Measurements from ENCODE around the gene NHSL1.

NHSL1 gene

DNA sequence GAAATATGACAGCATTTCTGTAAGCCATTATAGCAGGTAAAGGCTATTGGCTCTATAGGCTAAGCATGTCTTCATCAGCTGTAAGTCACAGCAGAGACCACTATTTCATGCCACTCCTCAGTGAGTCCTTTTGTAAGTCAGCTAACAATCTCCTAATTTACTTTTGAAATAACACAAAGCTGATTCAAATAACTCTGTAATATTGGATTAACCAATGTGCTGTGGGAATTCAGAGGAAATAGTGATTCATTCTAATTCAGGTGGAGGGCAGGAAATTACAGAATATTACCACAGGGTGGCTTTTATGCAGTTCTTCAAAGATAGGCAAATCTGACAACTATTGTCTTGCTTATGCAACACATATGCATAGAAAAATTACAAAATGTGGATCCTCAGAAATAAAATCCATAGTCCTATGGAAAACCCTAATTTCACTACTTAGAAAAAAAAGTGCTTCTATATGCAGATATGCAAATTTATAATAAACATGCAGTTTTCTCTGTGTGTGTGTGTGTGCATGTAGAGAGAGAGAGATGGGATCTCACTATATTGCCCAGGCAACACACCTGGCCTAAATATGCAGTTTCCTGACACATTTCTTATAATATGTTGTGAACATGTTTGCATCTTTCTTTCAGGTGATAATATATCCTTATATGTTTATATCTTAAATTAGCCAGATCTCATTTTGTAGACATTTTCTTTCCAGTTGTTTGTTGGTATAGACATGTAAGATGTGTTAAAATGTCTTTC is 126.4 kb downstream of the NHSL1 start:
- H3K4me3 ChIP-seq (replicated peaks; ENCODE audit: low read depth, low read length): no peak overlapping the region
- TF ChIP-seq, protein P1, sequence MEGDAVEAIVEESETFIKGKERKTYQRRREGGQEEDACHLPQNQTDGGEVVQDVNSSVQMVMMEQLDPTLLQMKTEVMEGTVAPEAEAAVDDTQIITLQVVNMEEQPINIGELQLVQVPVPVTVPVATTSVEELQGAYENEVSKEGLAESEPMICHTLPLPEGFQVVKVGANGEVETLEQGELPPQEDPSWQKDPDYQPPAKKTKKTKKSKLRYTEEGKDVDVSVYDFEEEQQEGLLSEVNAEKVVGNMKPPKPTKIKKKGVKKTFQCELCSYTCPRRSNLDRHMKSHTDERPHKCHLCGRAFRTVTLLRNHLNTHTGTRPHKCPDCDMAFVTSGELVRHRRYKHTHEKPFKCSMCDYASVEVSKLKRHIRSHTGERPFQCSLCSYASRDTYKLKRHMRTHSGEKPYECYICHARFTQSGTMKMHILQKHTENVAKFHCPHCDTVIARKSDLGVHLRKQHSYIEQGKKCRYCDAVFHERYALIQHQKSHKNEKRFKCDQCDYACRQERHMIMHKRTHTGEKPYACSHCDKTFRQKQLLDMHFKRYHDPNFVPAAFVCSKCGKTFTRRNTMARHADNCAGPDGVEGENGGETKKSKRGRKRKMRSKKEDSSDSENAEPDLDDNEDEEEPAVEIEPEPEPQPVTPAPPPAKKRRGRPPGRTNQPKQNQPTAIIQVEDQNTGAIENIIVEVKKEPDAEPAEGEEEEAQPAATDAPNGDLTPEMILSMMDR (IDR thresholded peaks at IDR 0.05; ENCODE audit: low read depth, low read length, missing control alignments): no peak
- no peak for DNase-seq (ENCODE audit: extremely low read depth, low read depth)
